Measurements from ENCODE around the gene ZC3H4. TPM values are rescaled to one million over a fixed set of nuclear protein-coding genes. Genes with fewer than 3 reads are reported as not detected.
"Not testable (repeated sequence)": the region's sequence is repeated elsewhere in the genome, so short reads cannot be mapped to it uniquely, and the experiment has no call there.

The ZC3H4 gene
- total and polyA plus RNA-seq, 2 donors (not counting 1 experiment from before 2014, with no cell fraction given) = 12.7 to 73.7 TPM

- Histone ChIP-seq H3K27me3 (replicated peaks in 1 of 4; ENCODE audit: control extremely low read depth in 1 of 4, control insufficient read depth in 3 of 4, insufficient read depth in 4 of 4, low read length in 3 of 4) (no peaks in the 10 kb centered on the region), H3K4me1 (ENCODE audit: control insufficient read depth in 2 of 2, insufficient read depth in 2 of 2, low read length in 2 of 2) (no peaks in the 10 kb centered on the region), H2AFZ (ENCODE audit: insufficient read depth, low read depth, low read length, poor library complexity, severe bottlenecking) (no peak overlapping the region), H3K27ac (ENCODE audit: low read length in 2 of 2) (no peak overlapping the region), H3K9me3 (ENCODE audit: control extremely low read depth in 1 of 3, control insufficient read depth in 2 of 3, insufficient read depth in 1 of 3, low read length in 2 of 3) (no peaks in the 10 kb centered on the region), H3K9ac (ENCODE audit: low read length) (no peak overlapping the region), H3K79me2 (ENCODE audit: control insufficient read depth, insufficient read depth, low read length) (no peaks in the 10 kb centered on the region), H3K36me3 (replicated peaks in 1 of 2; ENCODE audit: control extremely low read depth in 1 of 2, control insufficient read depth in 1 of 2, extremely low read depth in 1 of 2, insufficient read depth in 2 of 2, low read length in 1 of 2) (no peaks in the 10 kb centered on the region), H3K4me2 (replicated peaks; ENCODE audit: low read depth, low read length, poor library complexity, severe bottlenecking) (no peak overlapping the region), H3K4me3 (ENCODE audit: control extremely low read depth in 1 of 5, extremely low read depth in 1 of 5, insufficient read depth in 1 of 5, low read depth in 2 of 5, low read length in 4 of 5) (no peak overlapping the region), H4K20me1 (ENCODE audit: control insufficient read depth, insufficient read depth, low read length, poor library complexity, severe bottlenecking) (no peaks in the 10 kb centered on the region)
- peaks cover 4% of the 10 kb centered on the region for H3K27me3 Mint-ChIP-seq
- ChIA-PET POLR2A (interaction anchor here (0.6 kb wide), 1 partner anchor 75 kb away, joined by 4 read pairs; no protein-coding TSS in a partner anchor), CTCF (no interaction called here)
- no peaks in the 10 kb centered on the region for H3K9me3 Mint-ChIP-seq (ENCODE audit: insufficient read depth)
- intact Hi-C loops (cut with micrococcal nuclease) = no loop called here
- no peak overlapping the region for H3K4me3 Mint-ChIP-seq
- H3K4me1 Mint-ChIP-seq = no peaks in the 10 kb centered on the region
- no peak overlapping the region for H3K27ac Mint-ChIP-seq
- WGBS (ENCODE audit: insufficient coverage) = 75% methylated on average over 3 of the region's 5 CpGs
- DNase-seq (no peak), ATAC-seq (ENCODE audit: low read depth) (no peak)
- no peak for TF ChIP-seq EZH2 (IDR thresholded peaks at IDR 0.05; ENCODE audit: borderline replicate concordance, insufficient read depth, low read depth, low read length, poor library complexity, severe bottlenecking)
- no peak for TF ChIP-seq CTCF (IDR thresholded peaks at IDR 0.05)
Observed at GRCh38 chr19:47056411-47056810, 57.2 kb downstream of the ZC3H4 start.

- ATAC-seq (ENCODE audit: low read depth); H3K36me3 ChIP-seq (replicated peaks in 1 of 2; ENCODE audit: control extremely low read depth in 1 of 2, control insufficient read depth in 1 of 2, extremely low read depth in 1 of 2, insufficient read depth in 2 of 2, low read length in 1 of 2); H3K27ac Mint-ChIP-seq; H3K4me2 ChIP-seq (replicated peaks; ENCODE audit: low read depth, low read length, poor library complexity, severe bottlenecking); POLR2A ChIA-PET; H2AFZ ChIP-seq (ENCODE audit: insufficient read depth, low read depth, low read length, poor library complexity, severe bottlenecking); CTCF ChIA-PET; H3K9me3 Mint-ChIP-seq (ENCODE audit: insufficient read depth); H3K9ac ChIP-seq (ENCODE audit: low read length); DNase-seq; H3K4me3 ChIP-seq (ENCODE audit: control extremely low read depth in 1 of 5, extremely low read depth in 1 of 5, insufficient read depth in 1 of 5, low read depth in 2 of 5, low read length in 4 of 5); H3K4me3 Mint-ChIP-seq; H3K27ac ChIP-seq (ENCODE audit: low read length in 2 of 2); H3K9me3 ChIP-seq (ENCODE audit: control extremely low read depth in 1 of 3, control insufficient read depth in 2 of 3, insufficient read depth in 1 of 3, low read length in 2 of 3); H3K27me3 Mint-ChIP-seq; H4K20me1 ChIP-seq (ENCODE audit: control insufficient read depth, insufficient read depth, low read length, poor library complexity, severe bottlenecking); intact Hi-C loops (cut with micrococcal nuclease); H3K27me3 ChIP-seq (replicated peaks in 1 of 4; ENCODE audit: control extremely low read depth in 1 of 4, control insufficient read depth in 3 of 4, insufficient read depth in 4 of 4, low read length in 3 of 4): not testable (repeated sequence)
- Histone ChIP-seq H3K79me2 (ENCODE audit: control insufficient read depth, insufficient read depth, low read length) (peaks cover 20% of the 10 kb centered on the region), H3K4me1 (ENCODE audit: control insufficient read depth in 2 of 2, insufficient read depth in 2 of 2, low read length in 2 of 2) (peaks cover 6 to 17% of the 10 kb centered on the region in 2 donors)
- 100% methylated on average over 1 of the region's 3 CpGs for WGBS (ENCODE audit: insufficient coverage)
- peaks cover 11% of the 10 kb centered on the region for H3K4me1 Mint-ChIP-seq
Observed at GRCh38 chr19:47050562-47050961, 63.0 kb downstream of the ZC3H4 start.
